CD14-positive monocyte (primary cell): Measurements from ENCODE around the gene RNF220. TPM values are rescaled to one million over a fixed set of nuclear protein-coding genes. Genes with fewer than 3 reads are reported as not detected.

Experiments used
- DNase-seq, 3 donors: peaks; one replicate each; pipeline ENCODE4 v3.0.0-alpha.2; 2011 to 2022
- H2AFZ ChIP-seq: 2 replicates; pipeline ENCODE4 v1.6.0; 2012; ENCODE audit warnings: mild to moderate bottlenecking, low read depth, low read length, inconsistent platforms; ENCODE audit not compliant: insufficient read depth, poor library complexity, severe bottlenecking
- H3K27ac ChIP-seq, 2 donors: 1 replicate in 1 of 2; 2 replicates in 1 of 2; pipeline ENCODE4 v1.5.1; 2012 to 2013; ENCODE audit warnings: low read length in 2 of 2, control low read depth in 1 of 2, inconsistent platforms in 1 of 2, low read depth in 1 of 2, mild to moderate bottlenecking in 1 of 2
- H3K27me3 ChIP-seq, 2 donors: one replicate each; pipeline versions ENCODE4 v1.6.0 to v1.6.1; 2011 to 2013; ENCODE audit warnings: low read length in 2 of 2; ENCODE audit not compliant: control insufficient read depth in 2 of 2, insufficient read depth in 2 of 2
- H3K36me3 ChIP-seq, 2 donors: replicated peaks in 1 of 2; 1 replicate in 1 of 2; 2 replicates in 1 of 2; pipeline versions ENCODE4 v1.5.1 to v1.6.1; 2012 to 2013; ENCODE audit warnings: low read length in 2 of 2, control low read depth in 1 of 2, inconsistent platforms in 1 of 2, mild to moderate bottlenecking in 1 of 2; ENCODE audit not compliant: insufficient read depth in 2 of 2, control insufficient read depth in 1 of 2
- H3K4me1 ChIP-seq, 2 donors: 1 replicate in 1 of 2; 2 replicates in 1 of 2; pipeline versions ENCODE4 v1.5.1 to v1.6.1; 2012 to 2013; ENCODE audit warnings: low read length in 2 of 2, control low read depth in 1 of 2, inconsistent platforms in 1 of 2, mild to moderate bottlenecking in 1 of 2, moderate library complexity in 1 of 2; ENCODE audit not compliant: insufficient read depth in 2 of 2, control insufficient read depth in 1 of 2
- H3K4me2 ChIP-seq: replicated peaks from 2 replicates; pipeline ENCODE3; 2012; ENCODE audit warnings: low read length, moderate library complexity, mild to moderate bottlenecking; ENCODE audit not compliant: poor library complexity, severe bottlenecking; ENCODE audit errors: extremely low read depth
- H3K4me3 ChIP-seq, 3 experiments: fragments of 200-600 bp in 1 of 3; sonication (generic) in 1 of 3; replicated peaks in 1 of 3; 1 replicate in 2 of 3; 2 replicates in 1 of 3; pipeline ENCODE4 v1.5.1; 2011 to 2013; ENCODE audit warnings: low read length in 3 of 3, mild to moderate bottlenecking in 3 of 3, control low read depth in 2 of 3, low read depth in 2 of 3, inconsistent platforms in 1 of 3, moderate library complexity in 1 of 3
- H3K79me2 ChIP-seq: 2 replicates; pipeline ENCODE4 v1.6.0; 2012; ENCODE audit warnings: mild to moderate bottlenecking, control low read depth, inconsistent platforms, low read length, moderate library complexity; ENCODE audit not compliant: insufficient read depth
- H3K9ac ChIP-seq: 2 replicates; pipeline ENCODE4 v1.6.0; 2017; ENCODE audit warnings: low read length, mild to moderate bottlenecking; ENCODE audit not compliant: insufficient read depth, poor library complexity, severe bottlenecking
- H3K9me3 ChIP-seq, 2 donors: replicated peaks in 1 of 2; 1 replicate in 1 of 2; 2 replicates in 1 of 2; pipeline versions ENCODE4 v1.5.1 to v1.6.1; 2012 to 2013; ENCODE audit warnings: low read length in 2 of 2, control low read depth in 1 of 2; ENCODE audit not compliant: control insufficient read depth in 1 of 2, insufficient read depth in 1 of 2
- H4K20me1 ChIP-seq: 2 replicates; pipeline ENCODE4 v1.6.0; 2012; ENCODE audit warnings: mild to moderate bottlenecking, low read length, control low read depth, moderate library complexity; ENCODE audit not compliant: insufficient read depth
- H3K27ac Mint-ChIP-seq, 7 donors: one replicate each; pipeline ENCODE4 v1.8.0; 2020; ENCODE audit warnings: mild to moderate bottlenecking in 7 of 7, mixed read lengths in 7 of 7, moderate library complexity in 6 of 7, inconsistent platforms in 2 of 7
- H3K27me3 Mint-ChIP-seq, 3 donors: one replicate each; pipeline ENCODE4 v1.8.0; 2021 to 2022; ENCODE audit warnings: low read depth in 3 of 3, mild to moderate bottlenecking in 3 of 3, mixed read lengths in 3 of 3, moderate library complexity in 3 of 3, inconsistent platforms in 1 of 3
- H3K36me3 Mint-ChIP-seq, 2 donors: one replicate each; pipeline ENCODE4 v1.8.0; 2020; ENCODE audit warnings: mixed read lengths in 2 of 2, inconsistent platforms in 1 of 2, mild to moderate bottlenecking in 1 of 2
- H3K4me1 Mint-ChIP-seq: one replicate; pipeline ENCODE4 v1.8.0; 2020; ENCODE audit warnings: mild to moderate bottlenecking, mixed read lengths
- H3K4me3 Mint-ChIP-seq, 2 donors: one replicate each; pipeline ENCODE4 v1.8.0; 2020; ENCODE audit warnings: mild to moderate bottlenecking in 2 of 2, mixed read lengths in 2 of 2, moderate library complexity in 1 of 2
- H3K9me3 Mint-ChIP-seq, 7 donors: one replicate each; pipeline ENCODE4 v1.8.0; 2020 to 2022; ENCODE audit warnings: mixed read lengths in 7 of 7, mild to moderate bottlenecking in 6 of 7, moderate library complexity in 6 of 7, inconsistent platforms in 2 of 7
- WGBS: methylation state at CpG from one replicate; pipeline ENCODE4 v1.1.5; 2013; ENCODE audit warnings: missing lambda C conversion rate; ENCODE audit not compliant: insufficient coverage; 5-methylcytosine and 5-hydroxymethylcytosine counted together
- intact Hi-C, 2 donors: fragments of 100-400 bp; cut with micrococcal nuclease; formaldehyde crosslinking; loops; one replicate each; pipeline versions ENCODE4 v1.15.0 to v1.15.1; 2023
- polyA plus RNA-seq, 3 donors: library from polyadenylated mRNA; depleted of rRNA in 1 of 3; unstranded in 2 of 3; stranded (reverse) in 1 of 3; fragments of 300-500 nt in 2 of 3; fragments of >200 nt in 1 of 3; fragmentation: Illumina TruSeq in 2 of 3; gene quantifications; 1 replicate in 2 of 3; 2 replicates in 1 of 3; pipeline ENCODE4 v1.2.3, GENCODE V29; 2012 to 2021
- TF ChIP-seq, protein P1 (sequence below): fragments of 200-600 bp; IDR thresholded peaks from one replicate; pipeline ENCODE4 v1.8.0; 2022; ENCODE audit warnings: antibody characterized with exemption, mild to moderate bottlenecking

RNF220 gene
- polyA plus RNA-seq, 3 donors: 39.4 to 133 (median 49.4) TPM

DNA sequence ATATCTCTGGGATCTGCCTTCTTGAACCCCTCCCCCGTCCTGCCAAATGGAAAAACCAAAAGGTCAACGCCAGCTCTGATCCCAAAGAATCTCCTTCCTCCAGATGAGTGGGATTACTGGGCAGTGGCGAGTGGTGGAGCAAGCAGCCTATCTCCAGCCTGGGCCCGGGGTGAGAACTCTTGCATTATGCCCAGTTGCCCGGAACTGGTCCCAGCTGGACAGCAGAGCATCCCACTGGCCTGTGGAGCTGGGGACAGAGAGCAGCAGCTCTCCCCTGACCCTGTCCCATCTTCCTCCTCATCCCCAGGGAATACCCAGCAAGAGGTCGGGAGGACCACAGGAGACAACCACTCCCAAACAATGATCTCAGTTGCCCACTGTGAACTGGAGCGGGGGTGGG is 138.7 kb downstream of the RNF220 start:
- Mint-ChIP-seq H3K4me3 (peak overlapping the region in 1 of 2 donors; percentile 85), H3K27me3 (peaks cover 0 to 6% (median 0%) of the 10 kb centered on the region in 3 donors)
- no peak for DNase-seq

DNA sequence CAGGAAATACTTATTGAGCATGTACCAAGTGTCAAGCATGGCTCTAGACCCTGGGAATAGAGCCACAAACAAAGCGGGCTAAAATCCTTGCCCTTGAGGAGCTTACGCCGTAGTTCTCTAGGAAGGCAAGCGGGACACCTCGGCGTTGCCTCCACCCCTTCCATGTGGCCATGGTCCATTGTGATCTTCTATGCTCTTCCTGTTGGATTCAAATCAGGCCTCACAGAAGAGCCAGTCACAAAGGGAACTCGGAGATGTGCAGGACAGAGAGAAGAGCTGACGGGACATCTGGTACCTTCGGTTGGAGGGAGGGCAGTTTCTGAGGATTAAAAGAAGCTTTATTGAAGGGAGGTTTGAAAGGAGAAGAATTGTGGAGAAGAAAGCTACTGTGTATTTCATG is 139.9 kb downstream of the RNF220 start:
- no peak overlapping the region for H3K4me3 ChIP-seq
- H3K4me1 Mint-ChIP-seq: peaks cover 22% of the 10 kb centered on the region
- H3K27me3 Mint-ChIP-seq: peaks cover 0 to 8% (median 0%) of the 10 kb centered on the region in 3 donors
- no peak overlapping the region for H3K4me2 ChIP-seq
- no peak overlapping the region for H3K27ac ChIP-seq
- intact Hi-C loops: no loop called here
- H3K36me3 ChIP-seq: no peaks in the 10 kb centered on the region
- H3K9me3 ChIP-seq: no peaks in the 10 kb centered on the region
- H2AFZ ChIP-seq: no peak overlapping the region
- H3K27ac Mint-ChIP-seq: no peak overlapping the region
- H4K20me1 ChIP-seq: no peaks in the 10 kb centered on the region
- H3K4me1 ChIP-seq: peaks cover 18 to 26% of the 10 kb centered on the region in 2 donors
- no peaks in the 10 kb centered on the region for H3K36me3 Mint-ChIP-seq
- no peak overlapping the region for H3K9ac ChIP-seq
- H3K4me3 Mint-ChIP-seq: no peak overlapping the region
- no peaks in the 10 kb centered on the region for H3K9me3 Mint-ChIP-seq
- TF ChIP-seq, protein P1, sequence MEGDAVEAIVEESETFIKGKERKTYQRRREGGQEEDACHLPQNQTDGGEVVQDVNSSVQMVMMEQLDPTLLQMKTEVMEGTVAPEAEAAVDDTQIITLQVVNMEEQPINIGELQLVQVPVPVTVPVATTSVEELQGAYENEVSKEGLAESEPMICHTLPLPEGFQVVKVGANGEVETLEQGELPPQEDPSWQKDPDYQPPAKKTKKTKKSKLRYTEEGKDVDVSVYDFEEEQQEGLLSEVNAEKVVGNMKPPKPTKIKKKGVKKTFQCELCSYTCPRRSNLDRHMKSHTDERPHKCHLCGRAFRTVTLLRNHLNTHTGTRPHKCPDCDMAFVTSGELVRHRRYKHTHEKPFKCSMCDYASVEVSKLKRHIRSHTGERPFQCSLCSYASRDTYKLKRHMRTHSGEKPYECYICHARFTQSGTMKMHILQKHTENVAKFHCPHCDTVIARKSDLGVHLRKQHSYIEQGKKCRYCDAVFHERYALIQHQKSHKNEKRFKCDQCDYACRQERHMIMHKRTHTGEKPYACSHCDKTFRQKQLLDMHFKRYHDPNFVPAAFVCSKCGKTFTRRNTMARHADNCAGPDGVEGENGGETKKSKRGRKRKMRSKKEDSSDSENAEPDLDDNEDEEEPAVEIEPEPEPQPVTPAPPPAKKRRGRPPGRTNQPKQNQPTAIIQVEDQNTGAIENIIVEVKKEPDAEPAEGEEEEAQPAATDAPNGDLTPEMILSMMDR: no peak
- no peaks in the 10 kb centered on the region for H3K79me2 ChIP-seq
- WGBS: 97% methylated on average over 6 of the region's 9 CpGs
- H3K27me3 ChIP-seq: no peaks in the 10 kb centered on the region
- DNase-seq: no peak

More for the DNA sequence above, 138.7 kb downstream of the RNF220 start:
- Histone ChIP-seq H3K79me2 (no peaks in the 10 kb centered on the region), H3K27me3 (no peaks in the 10 kb centered on the region), H2AFZ (peak overlapping the region; percentile 44), H3K4me1 (peaks cover 16 to 18% of the 10 kb centered on the region in 2 donors), H3K27ac (no peak overlapping the region), H3K4me2 (peak overlapping the region; percentile 67), H4K20me1 (no peaks in the 10 kb centered on the region), H3K9me3 (no peaks in the 10 kb centered on the region), H3K4me3 (peak overlapping the region in 1 of 3 experiments; percentile 59), H3K36me3 (no peaks in the 10 kb centered on the region), H3K9ac (no peak overlapping the region)
- intact Hi-C loops: no loop called here
- H3K36me3 Mint-ChIP-seq: no peaks in the 10 kb centered on the region
- TF ChIP-seq, protein P1: no peak
- H3K4me1 Mint-ChIP-seq: peaks cover 15% of the 10 kb centered on the region
- 100% methylated on average over 2 of the region's 7 CpGs for WGBS
- no peaks in the 10 kb centered on the region for H3K9me3 Mint-ChIP-seq
- H3K27ac Mint-ChIP-seq: no peak overlapping the region
